ENCODE measurements around the gene NCDN.

- no peak for TF ChIP-seq CTCF (IDR thresholded peaks at IDR 0.05)
- TF ChIP-seq POLR2A (IDR thresholded peaks at IDR 0.05), result no peak
Measured at GRCh38 chr1:35532497-35533223, 24.9 kb upstream of the NCDN start.
